Vagina (tissue), 2 donors: ENCODE results near the gene SYT13.

Experiments
- CTCF ChIP-seq, 3 experiments: fragments of 450-650 bp in 2 of 3; fragments of 200-600 bp in 1 of 3; sonication (generic) in 1 of 3; IDR thresholded peaks; one replicate each; pipeline ENCODE4 v1.5.1; 2017 to 2019; ENCODE audit warnings: antibody characterized with exemption in 3 of 3, mild to moderate bottlenecking in 2 of 3, moderate library complexity in 2 of 3
- POLR2A ChIP-seq, 2 donors: fragments of 450-650 bp; IDR thresholded peaks; one replicate each; pipeline ENCODE4 v1.6.1; 2017; ENCODE audit warnings: antibody characterized with exemption in 2 of 2, mild to moderate bottlenecking in 2 of 2, moderate library complexity in 2 of 2

GRCh38 chr11:45264839-45265515, 21.2 kb downstream of the SYT13 start:
- no peak for TF ChIP-seq POLR2A (IDR thresholded peaks at IDR 0.05)
- no peak for TF ChIP-seq CTCF (IDR thresholded peaks at IDR 0.05)
